Measurements from ENCODE around the gene ADGRF5. TPM values are rescaled to one million over a fixed set of nuclear protein-coding genes. Genes with fewer than 3 reads are reported as not detected.
A peak's percentile ranks its signal among the peaks of the same experiment; 100 is the strongest.

Gene ADGRF5
- total RNA-seq, 3 donors from 2014 or later: 22.5 to 43.4 (median 41.6) TPM

GRCh38 chr6:46954837-46955451 is 33.2 kb upstream of the ADGRF5 start:
- H3K9me3 ChIP-seq: no peaks in the 10 kb centered on the region
- no peaks in the 10 kb centered on the region for H3K27me3 ChIP-seq
- H3K27ac ChIP-seq: peak overlapping the region in 1 of 2 donors; percentile 40
- peak overlapping the region; percentile 12 to 29 (median 15) for H3K4me3 ChIP-seq
- no peaks in the 10 kb centered on the region for H3K36me3 ChIP-seq
- intact Hi-C loops (cut with DNase I; ENCODE audit: low total_unique reads): no loop called here
- TF ChIP-seq POLR2A (IDR thresholded peaks at IDR 0.05): no peak
- TF ChIP-seq, protein P1, sequence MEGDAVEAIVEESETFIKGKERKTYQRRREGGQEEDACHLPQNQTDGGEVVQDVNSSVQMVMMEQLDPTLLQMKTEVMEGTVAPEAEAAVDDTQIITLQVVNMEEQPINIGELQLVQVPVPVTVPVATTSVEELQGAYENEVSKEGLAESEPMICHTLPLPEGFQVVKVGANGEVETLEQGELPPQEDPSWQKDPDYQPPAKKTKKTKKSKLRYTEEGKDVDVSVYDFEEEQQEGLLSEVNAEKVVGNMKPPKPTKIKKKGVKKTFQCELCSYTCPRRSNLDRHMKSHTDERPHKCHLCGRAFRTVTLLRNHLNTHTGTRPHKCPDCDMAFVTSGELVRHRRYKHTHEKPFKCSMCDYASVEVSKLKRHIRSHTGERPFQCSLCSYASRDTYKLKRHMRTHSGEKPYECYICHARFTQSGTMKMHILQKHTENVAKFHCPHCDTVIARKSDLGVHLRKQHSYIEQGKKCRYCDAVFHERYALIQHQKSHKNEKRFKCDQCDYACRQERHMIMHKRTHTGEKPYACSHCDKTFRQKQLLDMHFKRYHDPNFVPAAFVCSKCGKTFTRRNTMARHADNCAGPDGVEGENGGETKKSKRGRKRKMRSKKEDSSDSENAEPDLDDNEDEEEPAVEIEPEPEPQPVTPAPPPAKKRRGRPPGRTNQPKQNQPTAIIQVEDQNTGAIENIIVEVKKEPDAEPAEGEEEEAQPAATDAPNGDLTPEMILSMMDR (IDR thresholded peaks at IDR 0.05): no peak
- no peak for TF ChIP-seq POLR2AphosphoS5 (IDR thresholded peaks at IDR 0.05)
- no peak for DNase-seq (ENCODE audit: low spot score in 2 of 2)
- H3K4me1 ChIP-seq: no peaks in the 10 kb centered on the region

GRCh38 chr6:46953921-46954320 is 32.2 kb upstream of the ADGRF5 start:
- H3K36me3 ChIP-seq: no peaks in the 10 kb centered on the region
- H3K27me3 ChIP-seq: no peaks in the 10 kb centered on the region
- H3K9me3 ChIP-seq: no peaks in the 10 kb centered on the region
- peak overlapping the region; percentile 9 to 19 (median 15) for H3K4me3 ChIP-seq
- no peak for DNase-seq (ENCODE audit: low spot score in 2 of 2)
- intact Hi-C loops (cut with DNase I; ENCODE audit: low total_unique reads): no loop called here
- no peak overlapping the region for H3K27ac ChIP-seq
- TF ChIP-seq, protein P1 (IDR thresholded peaks at IDR 0.05): no peak
- H3K4me1 ChIP-seq: no peaks in the 10 kb centered on the region

DNA sequence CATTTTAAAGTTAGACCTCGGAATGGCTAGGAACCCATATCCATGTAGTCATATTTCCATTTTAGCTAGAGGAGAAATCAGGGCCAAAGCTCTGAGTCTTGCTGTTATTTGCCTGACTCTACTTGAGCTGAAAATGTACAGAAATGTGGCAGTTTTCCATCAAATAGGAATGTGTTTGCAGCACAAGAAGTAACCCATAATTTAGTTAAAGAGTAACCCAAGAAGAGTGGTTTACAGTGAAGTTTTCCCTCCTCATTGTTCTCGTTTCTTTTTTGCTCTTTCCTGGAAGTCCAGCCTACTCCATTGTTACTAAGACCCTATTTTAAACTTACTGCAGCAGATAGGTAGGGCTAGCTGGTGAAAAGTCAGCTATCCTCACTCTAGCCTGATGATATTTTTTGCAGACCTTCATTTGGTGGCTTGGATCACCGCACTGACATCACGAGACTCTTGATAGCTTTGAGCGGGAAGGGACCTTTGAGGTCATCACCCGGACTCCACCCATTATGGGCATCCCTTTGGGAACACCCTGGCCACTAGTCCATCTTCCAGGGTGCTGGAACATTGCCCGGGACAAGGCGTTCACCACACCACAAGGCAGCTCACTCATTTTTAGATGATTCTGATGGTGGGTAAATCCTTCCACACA is 28.0 kb upstream of the ADGRF5 start:
- H3K36me3 ChIP-seq: no peaks in the 10 kb centered on the region
- H3K27ac ChIP-seq: peak overlapping the region in 1 of 2 donors; percentile 71
- no peaks in the 10 kb centered on the region for H3K4me1 ChIP-seq
- H3K9me3 ChIP-seq: no peaks in the 10 kb centered on the region
- TF ChIP-seq POLR2A (IDR thresholded peaks at IDR 0.05): no peak
- TF ChIP-seq POLR2AphosphoS5 (IDR thresholded peaks at IDR 0.05): peak in 1 of 3 donors; percentile 18
- intact Hi-C loops (cut with DNase I; ENCODE audit: low total_unique reads): no loop called here
- no peak overlapping the region for H3K4me3 ChIP-seq
- no peaks in the 10 kb centered on the region for H3K27me3 ChIP-seq
- DNase-seq (ENCODE audit: low spot score in 2 of 2): no peak

DNA sequence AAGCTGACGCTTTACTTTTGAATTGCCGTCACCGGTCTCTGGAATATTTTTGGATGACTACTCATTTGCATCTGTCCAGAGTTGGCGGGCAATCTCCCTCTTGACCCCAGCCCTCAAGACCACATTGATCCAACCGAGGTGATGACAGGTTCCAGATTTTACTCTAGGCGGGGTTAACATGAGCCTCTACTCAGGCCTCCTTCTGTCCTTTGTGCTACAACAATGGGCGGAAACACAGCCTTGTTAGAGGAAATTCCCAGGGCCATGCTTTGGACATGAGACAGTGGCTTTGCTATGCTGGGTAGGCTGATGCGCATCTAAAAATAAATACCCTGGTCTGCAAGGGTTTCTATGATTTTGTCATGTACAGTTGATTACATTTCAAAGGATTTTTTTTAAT is 27.0 kb upstream of the ADGRF5 start:
- Histone ChIP-seq H3K4me3 (no peak overlapping the region), H3K4me1 (no peaks in the 10 kb centered on the region), H3K9me3 (no peaks in the 10 kb centered on the region), H3K36me3 (no peaks in the 10 kb centered on the region), H3K27ac (peak overlapping the region in 1 of 2 donors; percentile 22), H3K27me3 (no peaks in the 10 kb centered on the region)
- intact Hi-C loops (cut with DNase I; ENCODE audit: low total_unique reads): no loop called here
- DNase-seq (ENCODE audit: low spot score in 2 of 2): no peak
- TF ChIP-seq, protein P1 (IDR thresholded peaks at IDR 0.05): no peak
- peak in 1 of 3 donors; percentile 30 for TF ChIP-seq POLR2AphosphoS5 (IDR thresholded peaks at IDR 0.05)

DNA sequence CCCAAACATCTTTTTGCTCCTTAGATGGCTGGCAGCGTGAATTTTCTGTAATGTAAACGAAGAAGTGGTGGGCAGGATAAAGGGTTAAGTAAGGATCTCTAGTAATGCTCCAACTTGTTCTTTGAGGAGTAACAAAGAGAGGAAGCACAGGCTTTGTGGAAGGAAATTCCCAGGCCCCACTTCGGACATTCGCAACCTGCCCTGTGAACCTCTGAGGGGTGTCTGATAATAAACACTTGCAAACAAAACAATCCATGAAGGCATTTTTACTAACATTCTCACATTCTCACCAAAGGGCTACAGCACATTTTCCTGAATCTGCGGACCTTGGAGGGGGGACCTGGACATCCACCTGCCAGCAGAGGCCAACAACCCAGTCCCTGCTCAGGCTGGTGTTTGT is 25.8 kb upstream of the ADGRF5 start:
- H3K9me3 ChIP-seq: no peaks in the 10 kb centered on the region
- no peak overlapping the region for H3K4me3 ChIP-seq
- no peaks in the 10 kb centered on the region for H3K36me3 ChIP-seq
- DNase-seq (ENCODE audit: low spot score in 2 of 2): no peak
- intact Hi-C loops (cut with DNase I; ENCODE audit: low total_unique reads): no loop called here
- TF ChIP-seq, protein P1 (IDR thresholded peaks at IDR 0.05): no peak
- TF ChIP-seq POLR2A (IDR thresholded peaks at IDR 0.05) (no peak), POLR2AphosphoS5 (IDR thresholded peaks at IDR 0.05) (no peak)
- H3K4me1 ChIP-seq: no peaks in the 10 kb centered on the region
- H3K27ac ChIP-seq: peak overlapping the region in 1 of 2 donors; percentile 58
- H3K27me3 ChIP-seq: no peaks in the 10 kb centered on the region
